Ectodermal cell (in vitro differentiated cells): ENCODE results near the gene RER1. TPM values are rescaled to one million over a fixed set of nuclear protein-coding genes. Genes with fewer than 3 reads are reported as not detected.

Experiments
- H3K27ac ChIP-seq: 2 replicates; pipeline ENCODE4 v1.7.0; 2013; ENCODE audit warnings: mild to moderate bottlenecking, low read depth, low read length; ENCODE audit not compliant: insufficient read depth, poor library complexity, severe bottlenecking
- H3K27me3 ChIP-seq: 2 replicates; pipeline ENCODE4 v1.7.0; 2013; ENCODE audit warnings: mild to moderate bottlenecking, low read length; ENCODE audit not compliant: insufficient read depth, control insufficient read depth, poor library complexity, severe bottlenecking
- H3K36me3 ChIP-seq: one replicate; pipeline ENCODE4 v1.7.0; 2013; ENCODE audit warnings: low read length; ENCODE audit not compliant: control insufficient read depth, insufficient read depth
- H3K4me1 ChIP-seq: one replicate; pipeline ENCODE4 v1.7.0; 2013; ENCODE audit warnings: low read length; ENCODE audit not compliant: control insufficient read depth, insufficient read depth
- H3K4me3 ChIP-seq: 2 replicates; pipeline ENCODE4 v1.7.0; 2013; ENCODE audit warnings: low read depth, low read length, control low read depth; ENCODE audit not compliant: insufficient read depth
- H3K9me3 ChIP-seq: 2 replicates; pipeline ENCODE4 v1.7.0; 2013; ENCODE audit warnings: mild to moderate bottlenecking, low read length, moderate library complexity; ENCODE audit not compliant: control insufficient read depth
- WGBS, 2 experiments: methylation state at CpG; one replicate each; pipeline ENCODE4 v1.1.7; 2013; ENCODE audit warnings: missing lambda C conversion rate in 2 of 2; 5-methylcytosine and 5-hydroxymethylcytosine counted together
- polyA plus RNA-seq, 4 experiments: library from polyadenylated mRNA; stranded (reverse); fragments of 50-300 nt; gene quantifications; one replicate each; pipeline ENCODE4 v1.2.3, GENCODE V29; 2013

RER1 gene, protein sequence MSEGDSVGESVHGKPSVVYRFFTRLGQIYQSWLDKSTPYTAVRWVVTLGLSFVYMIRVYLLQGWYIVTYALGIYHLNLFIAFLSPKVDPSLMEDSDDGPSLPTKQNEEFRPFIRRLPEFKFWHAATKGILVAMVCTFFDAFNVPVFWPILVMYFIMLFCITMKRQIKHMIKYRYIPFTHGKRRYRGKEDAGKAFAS
- polyA plus RNA-seq (2013, experiment 1 of 4), result 97.6 TPM
- 96.4 TPM for polyA plus RNA-seq (2013, experiment 2 of 4)
- 47.5 TPM for polyA plus RNA-seq (2013, experiment 3 of 4)
- polyA plus RNA-seq (2013, experiment 4 of 4), result 68.0 TPM

DNA sequence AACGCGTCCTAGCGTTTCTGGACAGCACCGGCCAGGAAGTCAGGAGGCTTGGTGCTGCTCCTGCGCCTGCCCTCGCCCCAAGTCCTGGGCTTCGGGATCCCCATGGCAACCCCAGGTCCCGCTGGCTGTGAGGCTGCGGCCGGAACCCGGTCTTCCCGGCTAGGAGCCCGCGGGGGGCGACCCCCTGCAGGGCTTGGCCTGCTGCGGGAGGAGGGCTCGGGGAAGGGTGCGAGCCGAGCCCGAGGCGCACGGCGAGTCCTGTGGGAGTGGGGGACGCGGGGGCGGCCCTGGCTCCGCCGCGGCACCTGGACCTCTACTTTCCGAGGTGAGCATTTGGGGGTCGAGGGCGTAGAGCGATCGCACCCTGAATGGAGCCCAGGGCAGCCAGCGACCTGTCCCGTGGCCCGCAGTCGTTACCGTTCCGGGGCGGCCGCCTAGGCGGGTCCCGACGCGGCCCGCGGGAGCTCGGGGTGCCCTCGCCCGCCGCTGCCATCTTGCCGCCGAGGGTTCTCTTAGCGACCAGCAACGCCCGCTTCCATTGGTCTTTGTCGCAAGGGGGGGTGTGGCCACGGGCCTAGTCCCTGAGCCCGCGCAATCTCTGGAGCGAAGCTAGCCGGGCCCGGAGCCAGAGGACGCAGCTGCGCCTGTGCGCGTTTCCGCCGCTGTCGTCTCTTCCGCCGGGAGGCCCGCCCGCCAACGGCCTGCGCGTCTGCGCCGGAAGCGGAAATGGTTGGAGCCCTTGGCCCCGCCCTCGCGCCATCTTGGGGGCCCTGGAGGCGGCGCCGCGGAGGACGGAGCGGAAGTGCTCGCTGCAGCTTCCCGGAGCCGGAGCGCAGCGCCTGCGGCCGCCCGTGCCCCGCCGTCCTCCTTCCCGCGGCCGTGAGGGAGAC, at the start of gene RER1, which contains the start of gene MORN1:
Gene RER1, plus strand, starts transcription at position 801 of the 890 bp plus-strand sequence. CDS start 3,950 bp downstream, outside the sequence.
Gene MORN1, minus strand, starts transcription at position 514 of the 890 bp plus-strand sequence. Its CDS starts 21 bp downstream, at position 493.
- H3K4me3 ChIP-seq, result peak within 1 kb of the TSS; percentile 98
- peaks cover 11% of the 10 kb centered on the region for H3K4me1 ChIP-seq
- no peaks in the 10 kb centered on the region for H3K27me3 ChIP-seq
- H3K9me3 ChIP-seq, result no peaks in the 10 kb centered on the region
- H3K36me3 ChIP-seq, result peaks cover 3% of the 10 kb centered on the region
- H3K27ac ChIP-seq, result peak within 1 kb of the TSS; percentile 82
- WGBS, 2 experiments, result 1% methylated on average over 103 of the region's 103 CpGs

- WGBS, 2 experiments, result 92 to 93% methylated on average over 20 to 21 of the region's 21 CpGs
- no peak overlapping the region for H3K27ac ChIP-seq
Observed at GRCh38 chr1:2342384-2343022, 49.1 kb upstream of the RER1 start.

GRCh38 chr1:2343023-2343935, 48.4 kb upstream of the RER1 start:
- WGBS, 2 experiments, result 91% methylated on average over 39 of the region's 39 CpGs
- Histone ChIP-seq H3K4me1 (peaks cover 1% of the 10 kb centered on the region), H3K27ac (no peak overlapping the region), H3K4me3 (no peak overlapping the region), H3K9me3 (no peaks in the 10 kb centered on the region), H3K36me3 (no peaks in the 10 kb centered on the region), H3K27me3 (no peaks in the 10 kb centered on the region)

More at GRCh38 chr1:2342384-2343022, 49.1 kb upstream of the RER1 start:
- Histone ChIP-seq H3K36me3 (no peaks in the 10 kb centered on the region), H3K4me3 (no peak overlapping the region), H3K4me1 (peaks cover 5% of the 10 kb centered on the region), H3K9me3 (no peaks in the 10 kb centered on the region), H3K27me3 (no peaks in the 10 kb centered on the region)

GRCh38 chr1:2344121-2344681, 47.4 kb upstream of the RER1 start:
- no peaks in the 10 kb centered on the region for H3K36me3 ChIP-seq
- 92 to 94% methylated on average over 24 of the region's 24 CpGs for WGBS, 2 experiments
- H3K4me3 ChIP-seq, result no peak overlapping the region
- H3K27me3 ChIP-seq, result no peaks in the 10 kb centered on the region
- H3K9me3 ChIP-seq, result no peaks in the 10 kb centered on the region
- peaks cover 10% of the 10 kb centered on the region for H3K4me1 ChIP-seq
- H3K27ac ChIP-seq, result no peak overlapping the region

- H3K36me3 ChIP-seq, result no peaks in the 10 kb centered on the region
- 94 to 95% methylated on average over 29 of the region's 29 CpGs for WGBS, 2 experiments
- no peaks in the 10 kb centered on the region for H3K9me3 ChIP-seq
- H3K4me1 ChIP-seq, result peaks cover 17% of the 10 kb centered on the region
- H3K27me3 ChIP-seq, result no peaks in the 10 kb centered on the region
- H3K27ac ChIP-seq, result no peak overlapping the region
- no peak overlapping the region for H3K4me3 ChIP-seq
Observed at GRCh38 chr1:2344744-2345296, 46.8 kb upstream of the RER1 start.

DNA sequence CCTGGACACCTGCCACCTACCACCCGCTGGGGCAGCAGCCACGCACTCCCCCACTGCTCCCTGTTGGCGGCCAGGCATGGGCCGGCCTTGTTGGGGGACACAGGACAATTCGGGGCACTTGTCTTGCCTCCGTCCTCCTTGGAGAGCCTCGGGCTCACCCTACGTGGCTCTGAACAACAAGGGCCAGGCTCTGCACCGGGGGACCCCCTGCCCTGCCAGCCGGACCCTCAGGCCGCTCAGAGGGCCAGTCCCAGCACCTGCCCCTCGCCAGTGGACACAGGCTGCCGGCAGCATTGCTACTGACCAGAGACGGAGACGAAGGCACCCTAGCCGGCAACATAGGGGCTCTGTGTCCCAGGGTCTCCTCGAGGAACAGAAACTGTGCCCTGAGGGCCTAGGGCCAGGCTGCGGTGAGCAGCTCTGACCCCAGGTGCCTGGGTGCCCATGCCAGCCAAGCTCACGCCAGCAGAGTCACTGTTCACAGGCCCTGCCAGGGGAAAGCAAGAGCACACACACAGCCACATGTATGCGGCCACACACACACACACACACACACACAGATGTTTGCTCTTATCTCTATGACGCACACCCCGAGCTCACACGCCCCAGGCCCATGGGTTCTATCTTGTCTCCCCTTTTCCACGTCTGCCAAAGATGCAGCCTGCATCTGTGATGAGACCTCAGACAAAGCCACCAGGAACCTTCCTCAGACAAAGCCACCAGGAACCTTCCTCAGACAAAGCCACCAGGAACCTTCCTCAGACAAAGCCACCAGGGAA, 46.2 kb upstream of the RER1 start:
- H3K4me1 ChIP-seq, result peaks cover 18% of the 10 kb centered on the region

GRCh38 chr1:2346691-2347408, 44.8 kb upstream of the RER1 start:
- Histone ChIP-seq H3K27ac (no peak overlapping the region), H3K27me3 (no peaks in the 10 kb centered on the region), H3K4me1 (peaks cover 18% of the 10 kb centered on the region), H3K4me3 (no peak overlapping the region), H3K9me3 (no peaks in the 10 kb centered on the region), H3K36me3 (no peaks in the 10 kb centered on the region)
- 93 to 94% methylated on average over 17 of the region's 17 CpGs for WGBS, 2 experiments

More for the DNA sequence above, 46.2 kb upstream of the RER1 start:
- H3K36me3 ChIP-seq, result no peaks in the 10 kb centered on the region
- H3K27me3 ChIP-seq, result no peaks in the 10 kb centered on the region
- WGBS, 2 experiments, result 94 to 95% methylated on average over 24 of the region's 24 CpGs
- H3K9me3 ChIP-seq, result no peaks in the 10 kb centered on the region
- no peak overlapping the region for H3K4me3 ChIP-seq
- H3K27ac ChIP-seq, result no peak overlapping the region

GRCh38 chr1:2347409-2347785, 44.2 kb upstream of the RER1 start:
- Histone ChIP-seq H3K4me1 (peaks cover 18% of the 10 kb centered on the region), H3K9me3 (no peaks in the 10 kb centered on the region), H3K36me3 (no peaks in the 10 kb centered on the region), H3K27ac (no peak overlapping the region), H3K4me3 (no peak overlapping the region), H3K27me3 (no peaks in the 10 kb centered on the region)
- 94 to 95% methylated on average over 13 of the region's 13 CpGs for WGBS, 2 experiments
